ENCODE data around the gene GRIN1.
"Not testable (repeated sequence)": the region's sequence is repeated elsewhere in the genome, so short reads cannot be mapped to it uniquely, and the experiment has no call there.

GRIN1 gene

GRCh38 chr9:137128862-137129455 is 10.0 kb upstream of the GRIN1 start:
- no peak for DNase-seq

DNA sequence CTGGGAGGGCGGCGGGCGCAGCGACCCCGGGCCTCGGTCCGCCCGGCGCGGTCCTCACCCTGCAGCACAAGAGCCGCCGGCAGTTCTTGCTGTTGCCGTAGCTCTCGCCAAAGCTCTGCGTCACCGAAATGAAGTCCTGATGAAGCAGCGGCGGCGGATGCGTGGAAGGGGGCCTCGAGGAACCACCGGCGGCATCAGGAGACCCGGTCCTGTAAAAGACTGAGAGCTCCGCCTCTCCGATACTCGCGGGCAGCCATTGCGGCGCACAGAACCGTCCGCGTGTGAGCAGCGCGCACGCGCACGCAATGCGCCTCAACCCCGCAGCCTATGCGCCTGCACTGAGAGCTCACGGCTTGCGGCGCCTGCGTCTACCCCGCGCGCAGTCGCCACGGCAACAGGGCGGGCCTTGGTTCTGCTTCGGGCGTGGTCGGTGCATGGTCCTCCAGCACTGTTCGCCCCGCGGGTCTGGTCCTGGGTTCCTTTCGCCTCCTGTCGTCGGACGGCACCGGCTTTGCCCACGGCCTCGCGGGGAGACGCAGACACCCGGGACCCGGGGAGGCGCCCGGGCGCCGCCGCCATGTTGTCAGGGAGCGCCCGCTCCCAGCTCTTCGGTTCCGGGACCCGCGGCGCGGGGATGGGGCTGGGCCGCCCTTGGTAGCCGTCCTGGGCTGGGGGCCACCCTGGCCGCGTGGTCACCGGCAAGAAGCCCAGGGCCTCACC is 9.3 kb upstream of the GRIN1 start:
- peak; percentile 73 to 93 for DNase-seq

GRCh38 chr9:137130176-137130755 is 8.7 kb upstream of the GRIN1 start:
- no peak for DNase-seq

DNA sequence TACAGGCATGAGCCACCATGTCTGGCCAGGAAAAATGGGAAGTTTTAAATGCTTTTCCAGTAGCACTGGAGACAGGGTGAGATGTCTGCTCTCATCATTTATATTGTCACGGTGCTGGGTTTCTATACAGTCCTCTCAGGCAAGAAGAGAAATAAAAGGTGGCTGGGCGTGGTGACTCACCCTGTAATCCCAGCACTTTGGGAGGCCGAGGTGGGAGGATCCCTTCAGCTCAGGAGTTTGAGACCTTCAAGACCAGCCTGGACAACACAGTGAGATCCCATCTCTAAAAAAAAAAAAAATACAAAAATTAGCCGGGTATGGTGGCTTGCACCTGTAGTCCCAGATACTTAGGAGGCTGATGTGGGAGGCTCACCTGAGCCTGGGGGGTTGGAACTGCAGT is 4.8 kb upstream of the GRIN1 start:
- DNase-seq = no peak

GRCh38 chr9:137135154-137135553 is 3.8 kb upstream of the GRIN1 start:
- DNase-seq = not testable (repeated sequence)

- no peak for DNase-seq
These were observed 2.6 kb upstream of the GRIN1 start for GRCh38 chr9:137136261-137136880.

GRCh38 chr9:137136881-137137607 is 1.9 kb upstream of the GRIN1 start:
- DNase-seq = no peak

DNA sequence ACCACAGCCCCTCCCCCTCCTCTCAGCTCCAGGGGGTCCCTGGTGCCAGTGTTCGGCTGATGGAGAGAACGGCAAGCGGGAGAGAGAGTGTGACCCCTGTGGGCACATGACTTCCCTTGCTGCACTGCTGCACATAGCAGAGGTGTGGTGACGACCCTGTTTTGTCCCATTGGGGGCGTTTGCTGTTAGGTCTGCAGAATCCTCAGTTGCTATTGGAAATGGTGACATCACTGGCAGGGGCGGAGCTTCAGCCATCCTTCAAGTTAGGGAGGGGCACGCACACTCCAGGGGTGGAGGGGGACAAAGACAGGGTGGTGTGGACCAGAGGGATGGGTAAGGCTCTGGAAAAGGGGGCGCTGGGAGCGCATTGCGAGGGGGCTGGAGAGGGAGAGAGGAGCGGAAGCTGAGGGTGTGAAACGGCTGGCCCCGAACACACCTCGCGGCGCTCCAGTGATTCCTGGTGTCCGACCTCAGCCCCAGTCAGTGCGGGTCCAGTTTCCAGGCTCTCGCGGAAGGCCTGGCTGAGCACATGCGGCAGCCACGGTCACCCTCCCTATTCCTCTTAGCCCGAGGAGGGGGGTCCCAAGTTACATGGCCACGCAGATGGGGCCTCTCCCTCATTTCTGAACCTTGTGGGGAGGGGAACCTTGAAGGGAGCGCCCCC is 764 bp upstream of the GRIN1 start:
- peak in 1 of 2 experiments; percentile 53 for DNase-seq

- no peak for DNase-seq
These were observed 655 bp downstream of the GRIN1 start for GRCh38 chr9:137139468-137140150.

GRCh38 chr9:137140151-137141012 is 1.4 kb downstream of the GRIN1 start:
- DNase-seq = no peak

- no peak for DNase-seq
These were observed 2.3 kb downstream of the GRIN1 start for GRCh38 chr9:137141050-137141810.

- no peak for DNase-seq
These were observed 3.3 kb downstream of the GRIN1 start for GRCh38 chr9:137141976-137142936.

DNA sequence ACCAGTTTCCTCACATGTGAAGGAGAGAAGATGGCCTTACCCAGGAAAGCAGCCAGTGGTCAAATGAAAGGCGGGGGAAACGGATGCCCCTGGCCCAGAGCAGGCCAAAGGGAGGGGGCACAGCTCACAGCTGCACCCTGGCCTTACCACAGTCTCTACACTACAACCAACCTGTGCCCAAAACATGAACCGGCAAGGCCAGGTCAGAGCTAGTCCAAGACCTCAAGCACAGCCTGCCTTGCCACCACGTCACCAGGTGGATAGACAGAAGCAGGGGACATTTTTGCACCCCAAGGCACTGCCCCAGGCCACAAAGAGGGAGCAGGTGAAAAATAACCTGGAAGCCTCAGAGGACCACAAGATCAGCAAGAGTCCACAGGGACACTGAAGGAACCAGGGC is 4.5 kb downstream of the GRIN1 start:
- DNase-seq = no peak

GRCh38 chr9:137145731-137146526 is 7.0 kb downstream of the GRIN1 start:
- no peak for DNase-seq

DNA sequence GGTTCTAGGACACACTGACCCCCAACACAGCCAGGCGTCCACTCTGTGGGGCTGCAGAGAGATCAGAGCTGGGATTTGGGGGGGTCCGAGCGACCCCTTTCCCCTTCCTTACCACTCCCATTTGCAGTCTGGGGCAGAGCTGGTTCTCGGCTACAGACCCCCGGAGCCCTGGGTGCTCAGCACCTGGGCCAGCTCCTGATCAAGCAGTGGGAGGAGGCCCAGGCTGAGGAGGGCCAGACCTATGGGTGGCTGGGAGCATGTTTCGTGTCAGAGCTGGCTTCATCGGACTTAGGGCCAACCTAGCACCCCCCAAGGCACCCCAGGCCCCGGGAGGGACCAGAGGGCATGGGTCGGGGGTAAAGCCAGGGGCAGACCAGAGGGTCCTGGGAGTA is 7.6 kb downstream of the GRIN1 start:
- no peak for DNase-seq

DNA sequence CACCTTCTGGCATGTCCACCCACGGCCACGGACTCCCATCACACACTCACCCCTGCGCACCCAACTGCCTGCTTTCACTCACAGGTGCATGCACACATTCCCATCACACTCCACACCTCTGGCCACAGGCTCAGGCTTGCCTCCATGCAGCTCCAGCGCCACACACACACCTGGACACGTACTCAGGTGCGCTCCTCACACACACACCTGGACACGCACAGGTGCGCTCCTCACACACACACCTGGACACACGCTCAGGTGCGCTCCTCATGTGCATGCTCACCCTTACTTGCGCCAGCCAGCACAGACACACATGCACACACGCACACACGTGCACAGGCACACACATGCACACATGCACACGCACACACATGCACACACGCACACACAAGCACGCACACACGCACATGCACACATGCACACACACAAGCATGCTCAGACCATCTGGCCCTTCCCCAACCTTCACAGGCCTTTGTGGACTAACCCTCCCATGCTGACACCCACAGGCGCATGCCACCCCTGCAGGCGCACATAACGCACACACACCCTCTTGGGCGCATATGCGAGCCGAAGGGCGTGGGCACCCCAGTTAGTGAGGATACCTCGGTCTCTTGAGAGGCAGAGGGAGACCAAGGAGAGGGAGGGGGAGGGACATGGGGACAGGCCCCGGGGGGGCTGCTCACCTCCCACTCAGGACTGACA is 8.3 kb downstream of the GRIN1 start:
- no peak for DNase-seq

- no peak for DNase-seq
These were observed 8.8 kb downstream of the GRIN1 start for GRCh38 chr9:137147793-137148160.

GRCh38 chr9:137148242-137148641 is 9.3 kb downstream of the GRIN1 start:
- no peak for DNase-seq
